NB4 (cell line): ENCODE results near the gene GPR78.

ENCODE experiments used
- CTCF ChIP-seq: IDR thresholded peaks from one replicate; pipeline ENCODE4 v1.5.1; 2012; ENCODE audit warnings: low read depth, low read length
- POLR2A ChIP-seq: IDR thresholded peaks from 2 replicates; pipeline ENCODE4 v1.6.1; 2011; ENCODE audit warnings: mild to moderate bottlenecking; ENCODE audit not compliant: insufficient read length; ENCODE audit errors: extremely low read depth

DNA sequence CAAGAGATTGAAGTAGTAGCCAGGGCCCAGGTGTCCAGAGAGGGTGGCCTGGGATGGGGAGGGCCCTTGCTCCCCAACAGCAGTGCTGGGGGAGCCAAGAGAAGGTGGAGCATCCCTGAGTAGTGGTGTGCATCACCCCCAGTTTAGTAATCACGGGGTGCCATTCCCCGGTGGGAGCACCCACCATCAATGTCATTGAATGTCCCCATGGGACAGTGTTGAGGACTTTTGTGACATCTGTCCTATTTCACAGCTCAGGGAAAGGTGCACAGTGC, 7.9 kb downstream of the GPR78 start:
- no peak for TF ChIP-seq POLR2A
- TF ChIP-seq CTCF, result no peak
